Measurements from ENCODE around the gene NCKAP5. TPM values are rescaled to one million over a fixed set of nuclear protein-coding genes. Genes with fewer than 3 reads are reported as not detected.

NCKAP5 gene
- total RNA-seq, 4 donors from 2014 or later = 0.55 to 6.6 (median 3.3) TPM; not detected in 1

DNA sequence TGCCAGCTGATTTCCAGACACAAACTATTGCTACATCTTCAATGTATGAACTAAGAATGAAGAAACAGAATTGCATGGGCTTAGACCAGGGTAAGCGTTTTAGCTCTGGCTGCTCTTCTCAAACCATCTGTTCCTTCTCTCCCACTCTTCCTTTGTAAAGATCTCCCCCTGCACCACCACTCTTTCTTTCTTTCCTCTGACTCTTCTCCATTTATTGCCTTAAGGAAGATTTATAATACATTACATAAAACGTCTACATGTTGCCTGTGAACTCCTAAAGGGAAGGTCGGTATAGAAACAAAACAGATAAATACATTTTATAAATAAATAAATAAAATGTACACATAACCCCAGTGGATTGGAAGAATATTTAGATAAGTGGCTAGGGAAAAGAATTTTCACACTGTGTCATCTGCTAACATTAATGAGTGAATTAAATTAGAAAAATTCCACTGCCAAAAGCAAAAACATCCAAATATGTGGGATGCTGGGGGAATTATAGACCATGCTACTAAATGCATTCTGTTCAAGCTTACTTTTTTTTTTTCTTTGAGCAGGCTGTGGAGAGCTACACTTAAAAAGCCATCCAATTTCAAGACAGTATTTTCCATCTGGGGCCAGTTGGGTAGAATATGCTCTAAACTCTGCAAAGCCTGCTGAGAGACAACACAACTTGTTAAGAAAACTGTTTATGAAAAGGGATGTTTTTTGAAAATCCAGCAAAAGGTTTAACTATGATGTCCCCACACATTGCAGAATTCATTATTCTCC lies 41.5 kb downstream of the NCKAP5 start:
- TF ChIP-seq POLR2A (IDR thresholded peaks at IDR 0.05) = no peak
- TF ChIP-seq, protein P1, sequence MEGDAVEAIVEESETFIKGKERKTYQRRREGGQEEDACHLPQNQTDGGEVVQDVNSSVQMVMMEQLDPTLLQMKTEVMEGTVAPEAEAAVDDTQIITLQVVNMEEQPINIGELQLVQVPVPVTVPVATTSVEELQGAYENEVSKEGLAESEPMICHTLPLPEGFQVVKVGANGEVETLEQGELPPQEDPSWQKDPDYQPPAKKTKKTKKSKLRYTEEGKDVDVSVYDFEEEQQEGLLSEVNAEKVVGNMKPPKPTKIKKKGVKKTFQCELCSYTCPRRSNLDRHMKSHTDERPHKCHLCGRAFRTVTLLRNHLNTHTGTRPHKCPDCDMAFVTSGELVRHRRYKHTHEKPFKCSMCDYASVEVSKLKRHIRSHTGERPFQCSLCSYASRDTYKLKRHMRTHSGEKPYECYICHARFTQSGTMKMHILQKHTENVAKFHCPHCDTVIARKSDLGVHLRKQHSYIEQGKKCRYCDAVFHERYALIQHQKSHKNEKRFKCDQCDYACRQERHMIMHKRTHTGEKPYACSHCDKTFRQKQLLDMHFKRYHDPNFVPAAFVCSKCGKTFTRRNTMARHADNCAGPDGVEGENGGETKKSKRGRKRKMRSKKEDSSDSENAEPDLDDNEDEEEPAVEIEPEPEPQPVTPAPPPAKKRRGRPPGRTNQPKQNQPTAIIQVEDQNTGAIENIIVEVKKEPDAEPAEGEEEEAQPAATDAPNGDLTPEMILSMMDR (IDR thresholded peaks at IDR 0.05) = no peak
- Histone ChIP-seq H3K27me3 (no peaks in the 10 kb centered on the region), H3K27ac (no peak overlapping the region), H3K36me3 (no peaks in the 10 kb centered on the region), H3K4me1 (no peaks in the 10 kb centered on the region), H3K9me3 (no peaks in the 10 kb centered on the region), H3K4me3 (no peak overlapping the region)
- intact Hi-C loops (cut with DNase I; ENCODE audit: low total_unique reads) = no loop called here
- DNase-seq = no peak

DNA sequence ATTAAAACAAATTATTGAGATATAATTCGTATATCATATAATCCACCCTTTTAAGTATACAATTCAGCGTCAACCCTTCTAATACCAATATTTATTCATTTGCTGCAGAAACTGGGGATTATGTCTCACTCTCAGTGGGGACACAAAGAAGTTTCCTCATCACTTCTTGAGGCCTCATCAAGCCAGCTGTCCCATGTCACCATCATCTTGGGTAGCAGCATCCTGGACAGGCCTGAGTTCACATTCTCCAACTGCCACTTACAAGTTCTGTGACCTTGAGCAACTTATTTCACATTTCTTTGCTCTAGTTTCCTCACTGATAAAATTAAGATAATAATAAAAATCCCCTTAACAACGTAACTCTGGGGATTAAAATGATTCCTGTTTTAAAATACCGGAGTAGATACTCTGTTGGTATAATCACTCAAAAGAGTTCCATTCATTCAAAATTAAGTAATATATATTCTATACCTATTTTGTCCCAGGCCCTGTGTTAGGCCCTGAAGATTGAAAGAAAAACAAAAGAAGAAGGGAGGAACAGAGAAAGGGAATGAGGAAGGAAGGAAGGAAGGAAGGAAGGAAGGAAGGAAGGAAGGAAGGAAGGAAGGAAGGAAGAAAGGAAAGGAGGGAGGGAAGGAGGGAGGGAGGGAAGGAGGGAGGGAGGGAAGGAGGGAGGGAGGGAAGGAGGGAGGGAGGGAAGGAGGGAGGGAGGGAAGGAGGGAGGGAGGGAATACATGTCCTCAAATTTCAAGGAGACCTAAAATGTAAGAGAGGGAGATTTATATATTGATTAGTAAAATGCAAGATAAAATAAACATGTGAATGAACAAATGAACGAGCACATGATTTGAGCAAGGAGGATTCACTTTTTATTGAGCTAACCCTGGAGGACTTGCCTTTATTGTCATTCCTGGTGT lies 42.4 kb downstream of the NCKAP5 start:
- DNase-seq = no peak
- no peak for TF ChIP-seq POLR2A (IDR thresholded peaks at IDR 0.05)
- TF ChIP-seq, protein P1 (IDR thresholded peaks at IDR 0.05) = no peak
- no peaks in the 10 kb centered on the region for H3K27me3 ChIP-seq
- intact Hi-C loops (cut with DNase I; ENCODE audit: low total_unique reads) = no loop called here
- no peaks in the 10 kb centered on the region for H3K9me3 ChIP-seq
- no peak overlapping the region for H3K4me3 ChIP-seq
- no peaks in the 10 kb centered on the region for H3K4me1 ChIP-seq
- no peak overlapping the region for H3K27ac ChIP-seq
- no peaks in the 10 kb centered on the region for H3K36me3 ChIP-seq

DNA sequence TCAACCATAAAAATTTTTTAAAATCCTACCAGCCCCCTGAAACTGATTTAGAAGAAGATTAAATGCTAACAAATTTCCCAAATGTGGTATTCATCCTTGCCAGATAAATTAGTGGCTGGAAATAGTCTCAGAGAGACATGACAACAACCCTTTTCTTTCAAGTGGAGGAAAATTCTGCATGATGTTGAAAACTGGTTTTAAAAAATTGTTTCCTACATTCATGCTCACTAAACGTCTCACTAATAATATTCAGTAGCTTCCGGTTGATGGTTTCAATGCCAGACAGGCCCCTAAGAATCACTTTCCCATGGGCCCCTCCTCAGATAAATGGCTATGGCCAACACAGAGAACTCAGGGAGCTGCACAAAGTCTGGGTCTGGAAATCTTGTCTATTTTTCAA lies 43.2 kb downstream of the NCKAP5 start:
- TF ChIP-seq, protein P1 (IDR thresholded peaks at IDR 0.05) = no peak
- no peak for TF ChIP-seq POLR2A (IDR thresholded peaks at IDR 0.05)
- Histone ChIP-seq H3K4me1 (no peaks in the 10 kb centered on the region), H3K27ac (no peak overlapping the region), H3K36me3 (no peaks in the 10 kb centered on the region), H3K9me3 (no peaks in the 10 kb centered on the region), H3K27me3 (no peaks in the 10 kb centered on the region), H3K4me3 (no peak overlapping the region)
- DNase-seq = no peak
- intact Hi-C loops (cut with DNase I; ENCODE audit: low total_unique reads) = no loop called here

DNA sequence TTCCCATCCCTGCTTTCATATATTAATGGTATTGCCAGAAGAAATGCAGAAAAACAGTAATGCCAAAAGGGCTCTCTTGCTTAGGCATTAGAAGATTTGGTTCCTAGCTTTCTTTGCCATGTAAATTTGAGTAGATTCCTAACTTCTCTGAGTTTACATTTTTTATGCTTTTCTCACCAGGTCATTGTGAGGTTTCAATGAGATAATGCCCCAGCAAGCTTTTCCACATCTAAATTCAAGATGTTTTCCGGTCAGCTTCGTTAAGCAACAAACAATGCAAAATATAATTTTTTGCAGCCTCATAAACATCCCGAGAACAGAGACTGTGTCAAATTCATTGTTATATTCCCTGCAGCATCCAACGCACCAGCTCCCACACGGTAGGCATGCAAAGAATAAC lies 44.9 kb downstream of the NCKAP5 start:
- no peaks in the 10 kb centered on the region for H3K27me3 ChIP-seq
- no peak for DNase-seq
- H3K36me3 ChIP-seq = no peaks in the 10 kb centered on the region
- no peaks in the 10 kb centered on the region for H3K4me1 ChIP-seq
- no peaks in the 10 kb centered on the region for H3K9me3 ChIP-seq
- H3K4me3 ChIP-seq = no peak overlapping the region
- intact Hi-C loops (cut with DNase I; ENCODE audit: low total_unique reads) = no loop called here
- no peak overlapping the region for H3K27ac ChIP-seq
- TF ChIP-seq, protein P1 (IDR thresholded peaks at IDR 0.05) = no peak
- TF ChIP-seq POLR2A (IDR thresholded peaks at IDR 0.05) = no peak

DNA sequence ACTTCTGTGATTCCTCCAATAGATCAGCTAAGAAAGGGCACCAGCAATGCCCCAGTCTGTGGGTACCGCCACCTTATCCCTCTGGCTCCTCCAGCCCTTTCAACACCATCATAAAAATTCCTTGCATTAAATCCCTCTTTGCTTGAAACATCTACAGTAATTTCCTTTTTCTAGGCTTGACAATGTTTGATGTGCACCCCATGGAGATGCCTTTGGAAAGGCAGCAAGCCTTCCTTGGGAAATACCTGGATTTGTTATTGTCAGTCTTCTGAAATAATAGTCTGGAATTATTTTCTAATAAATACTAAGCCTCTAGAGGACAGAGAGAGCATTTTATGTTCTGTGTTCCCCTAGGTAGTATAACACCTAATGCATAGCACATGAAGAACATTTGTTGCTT lies 46.1 kb downstream of the NCKAP5 start:
- Histone ChIP-seq H3K9me3 (no peaks in the 10 kb centered on the region), H3K27ac (no peak overlapping the region), H3K4me1 (no peaks in the 10 kb centered on the region), H3K4me3 (no peak overlapping the region), H3K36me3 (no peaks in the 10 kb centered on the region), H3K27me3 (no peaks in the 10 kb centered on the region)
- intact Hi-C loops (cut with DNase I; ENCODE audit: low total_unique reads) = no loop called here
- DNase-seq = no peak
- no peak for TF ChIP-seq POLR2A (IDR thresholded peaks at IDR 0.05)
- TF ChIP-seq, protein P1 (IDR thresholded peaks at IDR 0.05) = no peak
